Measurements from ENCODE around the gene CDKN3. TPM values are rescaled to one million over a fixed set of nuclear protein-coding genes. Genes with fewer than 3 reads are reported as not detected.

CDKN3 gene
- 56.7 and 59.6 TPM in 2 replicates for total RNA-seq (2014; rRNA removed; shearing (Covaris generic))

GRCh38 chr14:54396493-54397335 is at the start of gene CDKN3:
TSS of gene CDKN3 (plus strand) at chr14:54397007. CDS start at chr14:54397069, 62 bp downstream.
- Histone ChIP-seq H3K36me3 (replicated peaks; ENCODE audit: control insufficient read depth, insufficient read depth, low read length) (no peaks in the 10 kb centered on the region), H3K27me3 (ENCODE audit: control insufficient read depth, insufficient read depth, low read length) (peaks cover 6% of the 10 kb centered on the region; the same call in 1 of the 2 replicates), H3K4me3 (ENCODE audit: insufficient read depth, low read depth, low read length) (peak within 1 kb of the TSS; percentile 98)
- DNase-seq, result peak; percentile 96

- Histone ChIP-seq H3K27me3 (ENCODE audit: control insufficient read depth, insufficient read depth, low read length) (no peaks in the 10 kb centered on the region), H3K4me3 (ENCODE audit: insufficient read depth, low read depth, low read length) (no peak overlapping the region), H3K36me3 (replicated peaks; ENCODE audit: control insufficient read depth, insufficient read depth, low read length) (no peaks in the 10 kb centered on the region)
- no peak for DNase-seq
Measured at GRCh38 chr14:54347044-54347443, 49.8 kb upstream of the CDKN3 start.

GRCh38 chr14:54348001-54348611 is 48.7 kb upstream of the CDKN3 start:
- no peak overlapping the region for H3K4me3 ChIP-seq (ENCODE audit: insufficient read depth, low read depth, low read length)
- H3K36me3 ChIP-seq (replicated peaks; ENCODE audit: control insufficient read depth, insufficient read depth, low read length), result no peaks in the 10 kb centered on the region
- DNase-seq, result peak; percentile 44
- no peaks in the 10 kb centered on the region for H3K27me3 ChIP-seq (ENCODE audit: control insufficient read depth, insufficient read depth, low read length)

DNA sequence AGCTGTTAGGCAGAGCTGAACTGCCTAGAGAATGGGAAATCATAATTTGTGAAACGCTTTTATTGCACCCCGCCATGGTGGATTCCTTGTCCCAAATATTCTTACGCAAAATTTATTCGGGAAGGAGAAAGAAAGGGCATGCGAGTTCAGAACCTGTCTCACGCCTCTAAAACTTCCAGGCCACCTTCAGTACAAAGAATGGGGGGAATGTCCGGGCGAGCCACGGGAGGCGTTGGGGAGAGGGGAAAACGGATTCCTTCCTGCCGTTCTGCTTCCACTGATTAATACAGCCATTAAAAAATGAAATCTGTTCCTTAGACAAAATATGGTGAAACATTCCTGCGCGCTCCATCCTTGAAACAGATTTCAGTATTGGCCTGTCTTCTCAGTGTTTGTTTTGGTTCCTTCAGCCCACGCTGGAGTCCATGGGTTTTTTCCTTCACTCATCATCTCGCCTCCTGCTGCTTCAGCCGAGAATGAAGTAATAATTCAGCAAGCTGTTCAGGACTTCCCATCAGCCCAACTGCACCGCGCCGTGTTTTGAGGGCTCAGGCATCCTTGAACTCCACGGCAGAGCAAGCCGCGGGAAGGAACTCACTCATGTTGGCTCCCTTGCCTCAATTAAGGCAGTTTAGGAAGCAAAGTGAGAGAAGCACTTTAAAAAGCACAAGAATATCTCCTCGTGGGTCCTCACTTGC is 47.7 kb upstream of the CDKN3 start:
- Histone ChIP-seq H3K4me3 (ENCODE audit: insufficient read depth, low read depth, low read length) (no peak overlapping the region), H3K27me3 (ENCODE audit: control insufficient read depth, insufficient read depth, low read length) (no peaks in the 10 kb centered on the region), H3K36me3 (replicated peaks; ENCODE audit: control insufficient read depth, insufficient read depth, low read length) (no peaks in the 10 kb centered on the region)
- DNase-seq, result no peak

- DNase-seq, result no peak
- Histone ChIP-seq H3K4me3 (ENCODE audit: insufficient read depth, low read depth, low read length) (no peak overlapping the region), H3K36me3 (replicated peaks; ENCODE audit: control insufficient read depth, insufficient read depth, low read length) (no peaks in the 10 kb centered on the region), H3K27me3 (ENCODE audit: control insufficient read depth, insufficient read depth, low read length) (no peaks in the 10 kb centered on the region)
Measured at GRCh38 chr14:54349713-54350112, 47.1 kb upstream of the CDKN3 start.

GRCh38 chr14:54350203-54350602 is 46.6 kb upstream of the CDKN3 start:
- DNase-seq, result no peak

GRCh38 chr14:54353266-54353665 is 43.5 kb upstream of the CDKN3 start:
- no peak for DNase-seq
- Histone ChIP-seq H3K36me3 (replicated peaks; ENCODE audit: control insufficient read depth, insufficient read depth, low read length) (no peaks in the 10 kb centered on the region), H3K27me3 (ENCODE audit: control insufficient read depth, insufficient read depth, low read length) (no peaks in the 10 kb centered on the region), H3K4me3 (ENCODE audit: insufficient read depth, low read depth, low read length) (no peak overlapping the region)

More at GRCh38 chr14:54350203-54350602, 46.6 kb upstream of the CDKN3 start:
- H3K4me3 ChIP-seq (ENCODE audit: insufficient read depth, low read depth, low read length), result no peak overlapping the region
- no peaks in the 10 kb centered on the region for H3K27me3 ChIP-seq (ENCODE audit: control insufficient read depth, insufficient read depth, low read length)
- no peaks in the 10 kb centered on the region for H3K36me3 ChIP-seq (replicated peaks; ENCODE audit: control insufficient read depth, insufficient read depth, low read length)

GRCh38 chr14:54353694-54354093 is 43.1 kb upstream of the CDKN3 start:
- Histone ChIP-seq H3K4me3 (ENCODE audit: insufficient read depth, low read depth, low read length) (no peak overlapping the region), H3K27me3 (ENCODE audit: control insufficient read depth, insufficient read depth, low read length) (no peaks in the 10 kb centered on the region), H3K36me3 (replicated peaks; ENCODE audit: control insufficient read depth, insufficient read depth, low read length) (no peaks in the 10 kb centered on the region)
- DNase-seq, result no peak

- Histone ChIP-seq H3K4me3 (ENCODE audit: insufficient read depth, low read depth, low read length) (no peak overlapping the region), H3K36me3 (replicated peaks; ENCODE audit: control insufficient read depth, insufficient read depth, low read length) (no peaks in the 10 kb centered on the region), H3K27me3 (ENCODE audit: control insufficient read depth, insufficient read depth, low read length) (no peaks in the 10 kb centered on the region)
- DNase-seq, result no peak
Measured at GRCh38 chr14:54354096-54354495, 42.7 kb upstream of the CDKN3 start.

GRCh38 chr14:54354968-54355641 is 41.7 kb upstream of the CDKN3 start:
- Histone ChIP-seq H3K36me3 (replicated peaks; ENCODE audit: control insufficient read depth, insufficient read depth, low read length) (no peaks in the 10 kb centered on the region), H3K27me3 (ENCODE audit: control insufficient read depth, insufficient read depth, low read length) (no peaks in the 10 kb centered on the region), H3K4me3 (ENCODE audit: insufficient read depth, low read depth, low read length) (no peak overlapping the region)
- DNase-seq, result no peak

GRCh38 chr14:54355698-54356097 is 41.1 kb upstream of the CDKN3 start:
- Histone ChIP-seq H3K27me3 (ENCODE audit: control insufficient read depth, insufficient read depth, low read length) (no peaks in the 10 kb centered on the region), H3K36me3 (replicated peaks; ENCODE audit: control insufficient read depth, insufficient read depth, low read length) (no peaks in the 10 kb centered on the region), H3K4me3 (ENCODE audit: insufficient read depth, low read depth, low read length) (no peak overlapping the region)
- no peak for DNase-seq

GRCh38 chr14:54356172-54356571 is 40.6 kb upstream of the CDKN3 start:
- DNase-seq, result no peak
- no peaks in the 10 kb centered on the region for H3K36me3 ChIP-seq (replicated peaks; ENCODE audit: control insufficient read depth, insufficient read depth, low read length)
- no peaks in the 10 kb centered on the region for H3K27me3 ChIP-seq (ENCODE audit: control insufficient read depth, insufficient read depth, low read length)
- H3K4me3 ChIP-seq (ENCODE audit: insufficient read depth, low read depth, low read length), result no peak overlapping the region

DNA sequence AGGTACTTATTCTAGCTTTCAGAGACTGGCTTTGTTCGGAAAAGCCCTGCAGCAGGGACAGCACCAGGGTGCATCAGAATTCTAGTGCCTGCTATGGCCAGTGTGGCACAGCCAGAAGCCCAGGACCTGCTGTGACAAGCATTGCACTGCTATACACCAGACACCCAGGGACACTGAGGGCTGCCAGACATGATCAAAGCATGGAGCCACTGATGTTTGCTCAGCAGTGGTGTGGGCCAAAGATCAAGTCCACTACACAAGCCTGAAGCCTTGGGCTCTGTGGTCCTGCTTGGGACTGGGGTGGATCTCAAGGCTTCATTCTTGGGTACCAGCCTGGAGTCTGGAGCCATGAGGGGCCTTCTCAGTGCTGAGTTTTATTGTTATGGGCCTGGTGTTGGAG is 36.1 kb upstream of the CDKN3 start:
- Histone ChIP-seq H3K4me3 (ENCODE audit: insufficient read depth, low read depth, low read length) (no peak overlapping the region), H3K27me3 (ENCODE audit: control insufficient read depth, insufficient read depth, low read length) (no peaks in the 10 kb centered on the region), H3K36me3 (replicated peaks; ENCODE audit: control insufficient read depth, insufficient read depth, low read length) (no peaks in the 10 kb centered on the region)
- DNase-seq, result no peak

DNA sequence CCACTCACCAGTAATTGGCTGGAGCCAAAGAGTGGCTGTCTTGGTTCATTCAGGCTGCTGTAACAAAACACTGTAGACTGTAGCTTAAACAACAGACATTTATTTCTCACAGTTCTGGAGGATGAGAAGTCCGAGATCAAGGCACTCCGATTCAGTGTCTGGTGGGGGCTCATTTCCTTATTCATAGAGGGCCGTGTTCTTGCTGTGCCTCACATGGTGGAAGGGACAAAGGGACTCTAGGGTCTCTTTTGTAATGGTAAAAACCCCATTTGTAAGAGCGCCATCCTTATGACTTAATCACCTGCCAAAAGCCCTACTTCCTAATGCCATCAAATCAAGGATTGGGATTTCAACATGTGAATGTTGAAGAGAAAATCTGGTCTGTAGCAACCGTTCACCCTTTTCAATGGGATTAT is 34.7 kb upstream of the CDKN3 start:
- DNase-seq, result peak; percentile 45
- Histone ChIP-seq H3K36me3 (replicated peaks; ENCODE audit: control insufficient read depth, insufficient read depth, low read length) (no peaks in the 10 kb centered on the region), H3K4me3 (ENCODE audit: insufficient read depth, low read depth, low read length) (no peak overlapping the region), H3K27me3 (ENCODE audit: control insufficient read depth, insufficient read depth, low read length) (no peaks in the 10 kb centered on the region)
